ENCODE measurements around the gene IGF2BP2. TPM values are rescaled to one million over a fixed set of nuclear protein-coding genes. Genes with fewer than 3 reads are reported as not detected.
A peak's percentile ranks its signal among the peaks of the same experiment; 100 is the strongest.

Gene IGF2BP2
- total RNA-seq, 2 donors from 2014 or later, result 143 to 162 TPM

DNA sequence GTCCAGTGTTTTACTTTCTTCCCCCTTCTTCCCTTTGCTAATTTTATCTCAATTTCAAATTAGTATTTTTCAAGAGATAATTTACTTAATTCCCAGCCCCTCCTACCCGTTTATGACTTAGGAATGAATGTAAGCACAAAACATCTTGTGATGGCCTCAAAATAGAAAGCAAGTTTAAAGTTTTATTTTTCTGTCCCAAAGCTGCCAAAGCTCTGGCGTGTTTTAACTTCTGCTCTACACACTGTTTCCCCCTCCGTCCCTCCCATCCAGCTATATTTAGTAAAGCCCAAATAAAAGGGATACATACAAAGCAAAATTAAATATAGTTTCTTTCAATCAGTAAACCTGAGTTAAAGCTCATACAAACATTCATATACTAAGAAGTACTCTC, 59.9 kb downstream of the IGF2BP2 start:
- no peak for DNase-seq
- H3K27me3 ChIP-seq (ENCODE audit: control insufficient read depth, insufficient read depth, low read length, poor library complexity, severe bottlenecking), result no peaks in the 10 kb centered on the region
- WGBS, 2 experiments (ENCODE audit: insufficient coverage in 1 of 2, insufficient read length in 1 of 2), result 90 to 92% methylated on average over 3 of the region's 3 CpGs
- H3K9me3 Mint-ChIP-seq, result no peaks in the 10 kb centered on the region
- peak overlapping the region; percentile 17 for H3K4me3 Mint-ChIP-seq
- no peak overlapping the region for H3K27ac Mint-ChIP-seq
- H3K27ac ChIP-seq (ENCODE audit: low read depth, low read length), result peak overlapping the region; percentile 5
- no peaks in the 10 kb centered on the region for H3K36me3 ChIP-seq (ENCODE audit: control insufficient read depth, insufficient read depth, low read length)
- TF ChIP-seq, protein P1, sequence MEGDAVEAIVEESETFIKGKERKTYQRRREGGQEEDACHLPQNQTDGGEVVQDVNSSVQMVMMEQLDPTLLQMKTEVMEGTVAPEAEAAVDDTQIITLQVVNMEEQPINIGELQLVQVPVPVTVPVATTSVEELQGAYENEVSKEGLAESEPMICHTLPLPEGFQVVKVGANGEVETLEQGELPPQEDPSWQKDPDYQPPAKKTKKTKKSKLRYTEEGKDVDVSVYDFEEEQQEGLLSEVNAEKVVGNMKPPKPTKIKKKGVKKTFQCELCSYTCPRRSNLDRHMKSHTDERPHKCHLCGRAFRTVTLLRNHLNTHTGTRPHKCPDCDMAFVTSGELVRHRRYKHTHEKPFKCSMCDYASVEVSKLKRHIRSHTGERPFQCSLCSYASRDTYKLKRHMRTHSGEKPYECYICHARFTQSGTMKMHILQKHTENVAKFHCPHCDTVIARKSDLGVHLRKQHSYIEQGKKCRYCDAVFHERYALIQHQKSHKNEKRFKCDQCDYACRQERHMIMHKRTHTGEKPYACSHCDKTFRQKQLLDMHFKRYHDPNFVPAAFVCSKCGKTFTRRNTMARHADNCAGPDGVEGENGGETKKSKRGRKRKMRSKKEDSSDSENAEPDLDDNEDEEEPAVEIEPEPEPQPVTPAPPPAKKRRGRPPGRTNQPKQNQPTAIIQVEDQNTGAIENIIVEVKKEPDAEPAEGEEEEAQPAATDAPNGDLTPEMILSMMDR (conservative IDR thresholded peaks at IDR 0.05), result no peak
- H3K27me3 Mint-ChIP-seq (ENCODE audit: insufficient read depth), result no peaks in the 10 kb centered on the region
- H3K9ac ChIP-seq (ENCODE audit: extremely low read depth, low read length, poor library complexity, severe bottlenecking), result no peak overlapping the region
- no peaks in the 10 kb centered on the region for H3K9me3 ChIP-seq (ENCODE audit: control insufficient read depth, low read length)
- H3K4me1 ChIP-seq (ENCODE audit: control insufficient read depth, insufficient read depth, low read length), result peaks cover 14% of the 10 kb centered on the region
- no peak overlapping the region for H3K4me3 ChIP-seq (ENCODE audit: low read length)
- no peaks in the 10 kb centered on the region for H3K36me3 Mint-ChIP-seq (ENCODE audit: low read depth)
- peaks cover 45% of the 10 kb centered on the region for H3K4me1 Mint-ChIP-seq

DNA sequence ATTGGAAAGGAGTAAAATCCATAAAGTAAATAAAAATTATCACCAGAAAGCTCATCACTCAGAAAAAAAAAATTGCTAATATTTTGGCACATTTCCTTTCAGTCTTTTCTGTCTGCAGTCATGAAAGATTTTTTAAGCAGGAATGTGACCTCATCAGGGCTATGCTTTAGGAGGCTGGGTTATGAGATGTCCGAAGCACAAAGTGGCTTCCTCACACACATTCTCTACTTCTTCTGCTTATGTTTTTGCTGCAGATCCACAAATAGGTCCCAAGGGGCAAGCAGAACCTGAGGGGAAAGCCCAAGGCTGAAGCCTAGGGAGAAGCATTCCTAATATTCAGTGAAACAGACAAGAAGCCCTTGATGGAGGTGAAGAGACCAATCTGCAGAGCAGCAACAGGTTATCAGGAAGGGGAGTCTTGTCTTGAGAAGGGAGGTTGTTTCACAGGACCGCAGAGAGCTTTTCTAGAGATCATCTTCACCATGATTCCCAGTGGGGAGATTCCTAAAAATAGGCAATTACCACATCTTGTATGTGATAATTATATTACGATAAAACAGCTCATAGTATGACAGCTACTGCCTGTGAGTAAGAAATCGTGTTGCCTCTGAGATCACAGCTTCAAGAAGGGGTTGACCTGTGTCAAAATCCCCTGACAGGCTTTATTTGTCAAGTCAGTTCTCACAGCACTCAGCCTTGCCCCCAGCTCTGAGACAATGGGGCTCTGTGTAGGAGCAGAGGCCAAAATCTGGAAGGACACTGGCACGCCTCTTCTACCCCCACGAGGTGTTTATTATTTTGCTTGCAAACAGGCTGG, 60.5 kb downstream of the IGF2BP2 start:
- H3K27me3 Mint-ChIP-seq (ENCODE audit: insufficient read depth), result no peaks in the 10 kb centered on the region
- TF ChIP-seq, protein P1 (conservative IDR thresholded peaks at IDR 0.05), result no peak
- H3K27ac Mint-ChIP-seq, result no peak overlapping the region
- Histone ChIP-seq H3K4me1 (ENCODE audit: control insufficient read depth, insufficient read depth, low read length) (peaks cover 17% of the 10 kb centered on the region), H3K27me3 (ENCODE audit: control insufficient read depth, insufficient read depth, low read length, poor library complexity, severe bottlenecking) (no peaks in the 10 kb centered on the region), H3K4me3 (ENCODE audit: low read length) (no peak overlapping the region), H3K9ac (ENCODE audit: extremely low read depth, low read length, poor library complexity, severe bottlenecking) (no peak overlapping the region), H3K27ac (ENCODE audit: low read depth, low read length) (peak overlapping the region; percentile 5), H3K9me3 (ENCODE audit: control insufficient read depth, low read length) (no peaks in the 10 kb centered on the region), H3K36me3 (ENCODE audit: control insufficient read depth, insufficient read depth, low read length) (no peaks in the 10 kb centered on the region)
- peaks cover 47% of the 10 kb centered on the region for H3K4me1 Mint-ChIP-seq
- 56 to 82% methylated on average over 1 to 6 of the region's 6 CpGs for WGBS, 2 experiments (ENCODE audit: insufficient coverage in 1 of 2, insufficient read length in 1 of 2)
- no peak overlapping the region for H3K4me3 Mint-ChIP-seq
- no peaks in the 10 kb centered on the region for H3K36me3 Mint-ChIP-seq (ENCODE audit: low read depth)
- no peaks in the 10 kb centered on the region for H3K9me3 Mint-ChIP-seq
- DNase-seq, result no peak

DNA sequence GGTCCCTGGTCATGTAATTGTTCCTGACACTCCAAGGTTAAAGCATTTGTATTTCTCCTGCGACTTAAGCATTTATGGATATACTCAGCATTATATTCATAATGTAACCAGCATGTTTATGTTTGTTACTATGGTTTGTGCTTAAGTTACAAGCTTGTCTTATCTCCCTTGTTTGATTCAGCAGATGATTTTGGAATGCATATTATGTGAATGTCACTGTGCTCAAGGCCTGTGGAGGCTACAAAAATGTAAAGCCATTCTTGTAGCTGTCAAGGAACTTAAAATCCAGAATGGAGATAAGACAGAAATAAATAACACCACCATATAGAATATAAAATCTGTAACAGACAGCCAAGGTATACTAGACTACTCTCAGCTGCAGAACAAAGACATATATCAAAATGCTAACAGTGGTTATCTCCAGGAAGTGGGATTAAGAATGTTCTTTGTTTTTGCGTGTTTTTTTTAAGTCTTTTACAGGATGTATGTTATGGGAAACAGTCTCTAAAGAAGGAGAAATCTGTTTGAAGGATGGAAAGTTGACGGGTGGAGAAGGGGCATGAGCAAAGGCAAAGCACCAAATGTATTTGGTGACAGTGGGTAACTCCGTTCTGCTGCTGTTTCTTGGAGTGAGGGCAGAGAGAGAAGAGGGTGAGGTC, 61.4 kb downstream of the IGF2BP2 start:
- Mint-ChIP-seq H3K27me3 (ENCODE audit: insufficient read depth) (no peaks in the 10 kb centered on the region), H3K4me3 (no peak overlapping the region), H3K4me1 (peaks cover 55% of the 10 kb centered on the region), H3K27ac (no peak overlapping the region), H3K36me3 (ENCODE audit: low read depth) (no peaks in the 10 kb centered on the region), H3K9me3 (no peaks in the 10 kb centered on the region)
- Histone ChIP-seq H3K9me3 (ENCODE audit: control insufficient read depth, low read length) (no peaks in the 10 kb centered on the region), H3K4me1 (ENCODE audit: control insufficient read depth, insufficient read depth, low read length) (peaks cover 19% of the 10 kb centered on the region), H3K4me3 (ENCODE audit: low read length) (no peak overlapping the region), H3K27ac (ENCODE audit: low read depth, low read length) (no peak overlapping the region), H3K36me3 (ENCODE audit: control insufficient read depth, insufficient read depth, low read length) (no peaks in the 10 kb centered on the region), H3K27me3 (ENCODE audit: control insufficient read depth, insufficient read depth, low read length, poor library complexity, severe bottlenecking) (no peaks in the 10 kb centered on the region), H3K9ac (ENCODE audit: extremely low read depth, low read length, poor library complexity, severe bottlenecking) (no peak overlapping the region)
- 77 to 89% methylated on average over 3 to 4 of the region's 4 CpGs for WGBS, 2 experiments (ENCODE audit: insufficient coverage in 1 of 2, insufficient read length in 1 of 2)
- DNase-seq, result no peak
- TF ChIP-seq, protein P1 (conservative IDR thresholded peaks at IDR 0.05), result no peak

Data from endodermal cell (in vitro differentiated cells).